ENCODE measurements around the gene SLC46A3. TPM values are rescaled to one million over a fixed set of nuclear protein-coding genes. Genes with fewer than 3 reads are reported as not detected.

The SLC46A3 gene
- total RNA-seq, 1 donor from 2014 or later = 3.5 TPM

DNA sequence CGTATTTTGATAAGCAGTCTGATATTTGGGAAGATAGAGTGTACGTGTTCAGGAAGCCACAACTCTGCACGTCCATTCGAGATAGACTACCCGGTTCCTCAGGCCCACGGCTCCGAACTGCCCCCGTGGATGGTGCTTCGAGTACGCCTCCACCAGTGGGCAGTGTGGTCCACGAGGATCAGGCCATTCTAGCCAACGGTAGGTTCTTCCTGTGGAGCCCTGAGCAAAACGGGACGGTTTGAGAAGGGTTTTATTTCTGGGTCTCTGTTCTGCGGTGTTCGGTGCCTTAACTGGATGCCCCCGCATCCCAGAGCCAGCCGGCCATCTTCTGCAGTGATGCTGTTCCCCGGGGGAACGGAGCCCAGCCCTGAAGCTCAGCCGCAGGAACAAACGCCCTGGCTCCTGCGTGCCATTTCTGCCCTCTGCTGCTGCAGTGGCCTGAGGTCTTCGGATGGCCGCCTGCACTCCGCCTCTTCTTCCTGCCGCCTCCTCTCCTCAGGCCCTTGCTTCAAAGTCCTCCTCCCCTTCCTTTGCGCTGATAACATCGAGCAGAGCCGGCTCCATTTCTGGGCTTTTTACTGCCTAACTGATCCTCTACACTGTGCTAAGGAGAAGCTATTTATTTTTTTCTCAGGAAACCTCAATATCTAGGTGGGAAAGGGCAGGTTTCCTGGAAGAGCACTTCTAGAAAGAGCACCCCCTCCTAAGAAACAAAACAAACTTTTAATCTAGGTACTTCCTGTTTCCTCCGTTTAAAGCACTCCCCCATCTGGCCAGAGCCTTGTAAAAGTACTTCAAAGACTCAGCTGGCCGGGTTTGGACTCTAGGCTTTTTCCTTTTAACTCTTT is 36.2 kb upstream of the SLC46A3 start:
- peaks cover 18% of the 10 kb centered on the region for H3K9me3 Mint-ChIP-seq (ENCODE audit: low read depth)
- H3K4me3 Mint-ChIP-seq (ENCODE audit: low read depth) = no peak overlapping the region
- no peaks in the 10 kb centered on the region for H3K27me3 Mint-ChIP-seq
- TF ChIP-seq, protein P1, sequence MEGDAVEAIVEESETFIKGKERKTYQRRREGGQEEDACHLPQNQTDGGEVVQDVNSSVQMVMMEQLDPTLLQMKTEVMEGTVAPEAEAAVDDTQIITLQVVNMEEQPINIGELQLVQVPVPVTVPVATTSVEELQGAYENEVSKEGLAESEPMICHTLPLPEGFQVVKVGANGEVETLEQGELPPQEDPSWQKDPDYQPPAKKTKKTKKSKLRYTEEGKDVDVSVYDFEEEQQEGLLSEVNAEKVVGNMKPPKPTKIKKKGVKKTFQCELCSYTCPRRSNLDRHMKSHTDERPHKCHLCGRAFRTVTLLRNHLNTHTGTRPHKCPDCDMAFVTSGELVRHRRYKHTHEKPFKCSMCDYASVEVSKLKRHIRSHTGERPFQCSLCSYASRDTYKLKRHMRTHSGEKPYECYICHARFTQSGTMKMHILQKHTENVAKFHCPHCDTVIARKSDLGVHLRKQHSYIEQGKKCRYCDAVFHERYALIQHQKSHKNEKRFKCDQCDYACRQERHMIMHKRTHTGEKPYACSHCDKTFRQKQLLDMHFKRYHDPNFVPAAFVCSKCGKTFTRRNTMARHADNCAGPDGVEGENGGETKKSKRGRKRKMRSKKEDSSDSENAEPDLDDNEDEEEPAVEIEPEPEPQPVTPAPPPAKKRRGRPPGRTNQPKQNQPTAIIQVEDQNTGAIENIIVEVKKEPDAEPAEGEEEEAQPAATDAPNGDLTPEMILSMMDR (IDR thresholded peaks at IDR 0.05; ENCODE audit: unreplicated experiment) = no peak
- peaks cover 6% of the 10 kb centered on the region for H3K4me1 Mint-ChIP-seq (ENCODE audit: low read depth)
- DNase-seq (ENCODE audit: low spot score, unreplicated experiment) = no peak
- H3K36me3 Mint-ChIP-seq (ENCODE audit: insufficient read depth) = peaks cover 3% of the 10 kb centered on the region
- no peak overlapping the region for H3K27ac Mint-ChIP-seq

DNA sequence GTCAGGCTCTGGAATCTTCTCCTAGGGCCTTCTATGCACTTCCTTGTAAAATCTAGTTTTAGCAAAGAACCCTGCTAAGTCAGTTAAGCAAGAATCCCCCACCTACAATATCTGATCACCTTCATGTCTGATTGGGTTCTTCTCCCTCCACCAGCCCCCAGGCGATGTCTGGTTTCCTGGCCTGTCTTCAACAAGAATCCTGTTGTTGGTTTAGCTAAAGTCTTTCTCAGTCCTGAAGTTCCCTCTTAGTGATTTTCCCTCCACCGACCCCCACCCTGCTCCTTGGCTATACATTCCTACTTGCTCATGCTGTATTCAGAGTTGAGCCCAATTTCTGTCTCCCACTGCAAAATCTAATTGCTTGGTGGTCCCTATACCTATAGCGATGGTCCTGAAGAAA is 35.2 kb upstream of the SLC46A3 start:
- Mint-ChIP-seq H3K36me3 (ENCODE audit: insufficient read depth) (peaks cover 2% of the 10 kb centered on the region), H3K4me1 (ENCODE audit: low read depth) (peaks cover 6% of the 10 kb centered on the region), H3K4me3 (ENCODE audit: low read depth) (no peak overlapping the region), H3K9me3 (ENCODE audit: low read depth) (peaks cover 16% of the 10 kb centered on the region), H3K27ac (no peak overlapping the region), H3K27me3 (no peaks in the 10 kb centered on the region)
- TF ChIP-seq, protein P1 (IDR thresholded peaks at IDR 0.05; ENCODE audit: unreplicated experiment) = no peak
- no peak for DNase-seq (ENCODE audit: low spot score, unreplicated experiment)

DNA sequence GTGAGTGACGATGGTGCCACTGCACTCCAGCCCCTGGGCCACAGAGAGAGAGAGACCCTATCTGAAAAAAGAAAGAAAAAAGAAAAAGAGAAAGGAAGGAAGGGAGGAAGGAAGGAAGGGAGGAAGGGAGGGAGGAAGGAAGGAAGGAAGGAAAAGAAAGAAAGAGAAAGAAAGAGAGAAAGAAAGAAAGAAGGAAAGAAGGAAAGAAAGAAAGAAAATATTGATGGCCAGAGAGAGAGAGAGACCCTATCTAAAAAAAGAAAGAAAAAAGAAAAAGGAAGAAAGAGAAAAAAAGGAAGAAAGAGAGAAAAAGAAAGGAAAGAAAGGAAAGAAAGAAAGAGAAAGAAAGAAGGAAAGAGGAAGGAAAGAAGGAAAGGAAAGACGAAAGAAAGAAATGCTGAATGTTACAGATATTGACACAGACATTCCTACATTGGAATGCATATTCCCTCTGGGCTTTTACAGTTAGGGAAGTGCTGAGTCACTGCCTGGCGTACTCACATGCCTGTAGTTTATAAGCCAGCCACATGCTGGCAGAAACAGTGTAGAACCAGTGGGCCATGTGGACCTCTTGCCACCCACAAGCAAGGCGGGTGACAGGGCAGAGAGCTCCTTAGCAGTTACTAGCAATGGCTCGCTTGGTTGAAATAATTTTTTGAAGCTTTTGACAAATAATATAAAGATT is 34.6 kb upstream of the SLC46A3 start:
- no peaks in the 10 kb centered on the region for H3K27me3 Mint-ChIP-seq
- DNase-seq (ENCODE audit: low spot score, unreplicated experiment) = no peak
- no peak overlapping the region for H3K4me3 Mint-ChIP-seq (ENCODE audit: low read depth)
- H3K36me3 Mint-ChIP-seq (ENCODE audit: insufficient read depth) = no peaks in the 10 kb centered on the region
- TF ChIP-seq, protein P1 (IDR thresholded peaks at IDR 0.05; ENCODE audit: unreplicated experiment) = no peak
- H3K9me3 Mint-ChIP-seq (ENCODE audit: low read depth) = peaks cover 10% of the 10 kb centered on the region
- peak overlapping the region; percentile 86 for H3K27ac Mint-ChIP-seq
- H3K4me1 Mint-ChIP-seq (ENCODE audit: low read depth) = peaks cover 6% of the 10 kb centered on the region

DNA sequence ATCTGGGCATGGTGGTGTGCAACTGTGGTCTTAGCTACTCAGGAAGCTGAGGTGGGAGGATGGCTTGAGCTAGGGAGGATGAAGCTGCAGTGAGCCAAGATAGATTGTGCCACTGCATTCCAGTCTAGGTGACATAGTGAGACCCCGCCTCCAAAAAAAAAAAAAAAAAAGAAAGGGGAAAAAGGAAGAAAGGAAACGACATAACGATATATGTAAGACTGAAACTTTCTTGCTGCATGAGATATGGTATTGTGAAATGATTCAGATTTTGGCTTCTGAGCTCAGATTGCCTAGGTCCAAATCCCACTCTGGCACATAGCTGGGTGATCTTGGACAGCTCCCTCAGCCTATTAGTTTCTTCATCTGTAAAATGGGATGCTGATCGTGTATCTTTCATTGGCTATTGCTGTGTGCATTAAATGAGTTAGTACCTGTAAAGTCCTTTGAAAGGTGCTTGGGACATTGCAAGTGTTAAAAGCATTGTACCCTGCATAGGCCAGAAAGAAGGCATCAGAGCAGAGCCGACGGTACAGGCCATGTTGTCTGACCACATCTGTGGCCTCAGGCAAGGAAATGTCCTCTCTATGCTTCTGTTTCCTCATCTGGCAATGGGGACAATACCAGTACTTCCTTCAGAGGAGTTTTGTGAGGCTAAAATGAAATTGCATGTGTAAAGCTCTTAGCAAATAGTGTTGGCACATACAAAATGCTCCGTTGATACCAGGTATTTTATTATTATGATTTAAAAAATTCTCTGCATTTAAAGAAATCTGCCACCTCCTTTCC is 32.6 kb upstream of the SLC46A3 start:
- Mint-ChIP-seq H3K27me3 (no peaks in the 10 kb centered on the region), H3K36me3 (ENCODE audit: insufficient read depth) (no peaks in the 10 kb centered on the region), H3K4me3 (ENCODE audit: low read depth) (no peak overlapping the region), H3K9me3 (ENCODE audit: low read depth) (no peaks in the 10 kb centered on the region), H3K4me1 (ENCODE audit: low read depth) (peaks cover 6% of the 10 kb centered on the region), H3K27ac (no peak overlapping the region)
- no peak for DNase-seq (ENCODE audit: low spot score, unreplicated experiment)
- TF ChIP-seq, protein P1 (IDR thresholded peaks at IDR 0.05; ENCODE audit: unreplicated experiment) = no peak

All from progenitor cell of endocrine pancreas (in vitro differentiated cells).